Measurements from ENCODE around the gene NEUROD2. TPM values are rescaled to one million over a fixed set of nuclear protein-coding genes. Genes with fewer than 3 reads are reported as not detected.

Gene NEUROD2
- total and polyA plus RNA-seq, 2 of the 13 experiments (the other 11 are each of a cell fraction or from before 2014, with no cell fraction given) = not detected

- TF ChIP-seq POGK (CRISPR knock-in tag; conservative IDR thresholded peaks at IDR 0.05) (no peak), GLI4 (CRISPR knock-in tag; IDR thresholded peaks at IDR 0.05; ENCODE audit: borderline replicate concordance) (no peak), NFIC (IDR thresholded peaks at IDR 0.05; ENCODE audit: low read length) (no peak)
These were observed 2.7 kb downstream of the NEUROD2 start (continued) for GRCh38 chr17:39604911-39605491.

GRCh38 chr17:39603304-39604016 lies 4.3 kb downstream of the NEUROD2 start:
- no peaks in the 10 kb centered on the region for H3K36me3 ChIP-seq (replicated peaks in 1 of 2; ENCODE audit: control insufficient read depth in 1 of 2, insufficient read depth in 2 of 2, low read length in 2 of 2)
- no peak overlapping the region for H3K4me2 ChIP-seq (ENCODE audit: low read depth, low read length)
- BruUV-seq (replicated peaks) = no TSS peak
- peaks cover 55 to 95% of the 10 kb centered on the region in 2 experiments for H3K27me3 ChIP-seq (ENCODE audit: control insufficient read depth in 1 of 2, insufficient read depth in 2 of 2, low read length in 2 of 2)
- no peak overlapping the region for H3K27ac ChIP-seq (ENCODE audit: extremely low read length, insufficient read depth, low read length)
- H4K20me1 ChIP-seq (ENCODE audit: insufficient read depth, low read length) = peaks cover 16% of the 10 kb centered on the region; the same call in 1 of the 2 replicates
- H3K79me2 ChIP-seq (ENCODE audit: insufficient read depth, low read length) = no peaks in the 10 kb centered on the region
- CTCF ChIA-PET (ENCODE audit: low intra/inter-chr PET ratio, low total read pairs) = no interaction called here
- H3K9ac ChIP-seq (ENCODE audit: insufficient read depth, low read depth, low read length) = no peak overlapping the region
- ATAC-seq (no peak), DNase-seq (ENCODE audit: low spot score) (no peak), FAIRE-seq (no peak)
- 10% methylated on average over 14 of the region's 14 CpGs for WGBS (ENCODE audit: low lambda C conversion rate)
- H3K4me1 ChIP-seq (ENCODE audit: insufficient read depth, low read length) = no peaks in the 10 kb centered on the region
- in situ Hi-C loops (cut with HindIII; ENCODE audit: extremely low pct_ligation_motif_present, low pct_unique_long_range_greater_than_20kb) (no loop called here), intact Hi-C loops (cut with micrococcal nuclease; ENCODE audit: unreplicated experiment) (no loop called here)
- H3K9me3 ChIP-seq (ENCODE audit: low read length) = no peaks in the 10 kb centered on the region
- no peak for TF ChIP-seq ZNF253 (CRISPR knock-in tag; IDR thresholded peaks at IDR 0.05; ENCODE audit: borderline replicate concordance)
- no peak for TF ChIP-seq CCAR2 (optimal IDR thresholded peaks at IDR 0.05; ENCODE audit: low read depth, low read length)
- no peak for TF ChIP-seq WIZ (CRISPR knock-in tag; IDR thresholded peaks at IDR 0.05)
- TF ChIP-seq ZNF329 (CRISPR knock-in tag; IDR thresholded peaks at IDR 0.05; ENCODE audit: low read depth) = no peak
- TF ChIP-seq, protein P1, sequence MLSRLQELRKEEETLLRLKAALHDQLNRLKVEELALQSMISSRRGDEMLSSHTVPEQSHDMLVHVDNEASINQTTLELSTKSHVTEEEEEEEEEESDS (CRISPR knock-in tag; IDR thresholded peaks at IDR 0.05; ENCODE audit: borderline replicate concordance) = no peak
- no peak for TF ChIP-seq ZNF788 (CRISPR knock-in tag; IDR thresholded peaks at IDR 0.05; ENCODE audit: borderline replicate concordance)
- TF ChIP-seq MAFK (conservative IDR thresholded peaks at IDR 0.05 in 1 of 2, IDR thresholded peaks at IDR 0.05 in 1 of 2; ENCODE audit: low read length in 2 of 2) = no peak
- TF ChIP-seq RCOR2 (CRISPR knock-in tag; IDR thresholded peaks at IDR 0.05) = no peak
- no peak for TF ChIP-seq ZNF12 (CRISPR knock-in tag; IDR thresholded peaks at IDR 0.05)
- TF ChIP-seq SPEN (CRISPR knock-in tag; IDR thresholded peaks at IDR 0.05; ENCODE audit: low read depth) = no peak
- POLR2A ChIA-PET = no interaction called here
- no peak overlapping the region for H3K4me3 ChIP-seq (replicated peaks in 1 of 3; ENCODE audit: insufficient read depth in 1 of 3, low read depth in 2 of 3, low read length in 3 of 3)
- no peak overlapping the region for H2AFZ ChIP-seq (ENCODE audit: low read length)

Measured in HepG2 (cell line).